NCI-H345 (cell line): Measurements from ENCODE around the gene TIGIT.

Experiments used
- DNase-seq: peaks from one replicate; lab custom pipeline; 2025; lab: John Stamatoyannopoulos, UW

TIGIT gene

DNA sequence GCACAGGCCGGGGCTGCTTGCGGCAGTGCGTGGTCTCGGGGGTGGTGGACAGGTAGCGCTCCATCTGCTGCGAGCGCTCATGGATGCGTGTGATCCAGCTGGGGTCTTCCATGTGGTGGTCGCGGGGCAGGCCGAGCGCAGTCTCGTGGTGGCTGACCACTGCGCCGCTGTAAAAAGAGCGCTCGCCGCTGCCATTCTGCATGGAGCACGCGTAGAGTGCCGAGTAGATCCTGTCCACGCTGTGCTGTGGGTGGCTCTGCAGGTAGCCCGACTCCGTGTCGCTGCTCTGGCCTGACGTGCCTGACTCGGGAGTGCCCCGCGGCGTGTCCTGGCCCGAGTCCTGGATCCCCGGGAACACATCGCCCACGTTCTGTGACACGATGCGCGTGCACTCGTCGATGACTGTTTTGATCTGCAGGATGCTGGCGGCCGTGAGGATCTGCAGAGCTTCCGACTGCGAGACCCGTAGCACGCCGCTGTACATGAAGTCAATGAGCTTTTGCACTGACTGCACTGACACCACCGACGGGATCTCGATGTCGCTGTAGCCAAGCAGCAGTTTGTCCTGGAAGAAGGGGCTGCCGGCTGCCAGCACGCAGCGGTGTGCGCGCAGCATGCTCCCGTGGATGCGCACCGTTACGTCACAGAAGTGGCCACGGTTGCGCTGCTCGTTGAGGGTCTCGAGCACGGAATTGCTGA is 57.4 kb downstream of the TIGIT start:
- DNase-seq = no peak

DNA sequence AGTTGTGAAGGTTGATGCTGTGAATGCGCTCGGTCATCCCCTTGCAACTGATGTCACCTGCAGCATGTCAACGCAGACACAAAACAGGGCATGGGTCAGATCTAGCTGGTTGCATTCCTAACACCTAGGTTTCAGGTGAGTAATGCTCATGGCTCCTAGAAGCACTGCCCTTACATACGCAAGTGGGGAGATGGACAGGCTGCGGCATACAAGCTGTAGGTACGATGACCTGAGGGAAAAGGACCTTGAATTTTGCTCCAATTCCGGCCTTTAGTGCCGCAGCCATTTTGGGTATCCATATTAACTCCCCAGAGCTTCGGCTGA is 58.0 kb downstream of the TIGIT start:
- no peak for DNase-seq

DNA sequence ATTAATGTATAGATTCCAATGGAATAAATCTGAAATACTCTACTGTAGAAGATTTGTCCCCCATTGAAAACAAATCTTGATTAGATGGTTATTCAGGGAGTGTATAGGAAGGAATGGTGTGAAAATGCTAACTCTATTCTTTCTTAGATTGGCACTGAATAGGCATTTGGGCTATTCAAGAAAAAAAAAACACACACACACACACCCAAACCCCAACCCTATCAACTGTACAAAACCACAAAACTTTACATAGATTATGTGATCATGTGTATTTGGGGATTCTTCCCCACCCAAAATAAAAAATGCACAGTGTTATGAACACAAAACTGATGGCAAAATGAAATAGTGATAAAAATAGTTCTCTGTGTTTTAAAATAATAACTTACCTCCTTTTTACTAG is 61.8 kb downstream of the TIGIT start:
- DNase-seq = no peak

DNA sequence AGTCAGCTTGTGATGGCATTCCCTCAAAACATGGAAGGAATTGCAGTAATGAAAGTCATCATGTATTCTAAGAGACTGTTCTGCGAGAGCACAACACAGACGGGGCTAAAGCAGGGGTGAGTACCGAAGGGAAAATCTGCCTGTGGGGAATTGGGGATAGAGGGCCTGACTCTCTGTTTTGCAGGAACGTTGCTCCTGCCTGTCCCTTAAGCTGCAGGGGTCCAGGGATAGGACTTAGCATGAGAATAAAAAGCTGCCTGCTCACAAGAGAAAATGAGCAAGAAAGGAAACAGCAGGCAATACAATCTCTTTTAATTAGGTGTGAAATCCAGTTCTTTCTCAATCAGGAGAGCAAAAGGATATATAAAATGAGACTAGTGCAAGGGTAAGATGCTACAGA is 62.2 kb downstream of the TIGIT start:
- DNase-seq = no peak

DNA sequence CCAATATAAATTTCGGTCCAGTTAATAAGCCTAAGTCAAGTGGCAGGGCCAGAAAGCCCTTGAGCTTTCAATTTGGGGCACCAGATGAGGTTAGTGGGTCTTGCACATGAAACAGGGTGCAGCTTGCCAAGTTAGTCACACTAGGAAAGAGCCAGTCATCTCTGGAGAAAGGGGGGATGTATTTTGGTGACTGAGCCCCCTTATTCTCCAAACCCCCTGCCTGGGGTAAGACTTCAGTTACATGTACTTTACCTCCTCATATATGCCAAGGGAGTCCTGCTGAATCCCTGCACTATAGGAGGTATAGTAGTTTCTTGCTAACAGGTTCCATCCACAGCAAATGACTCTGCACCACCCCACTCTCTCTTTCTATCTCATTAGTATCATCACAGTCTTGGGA is 62.7 kb downstream of the TIGIT start:
- DNase-seq = no peak
